ENCODE results near the gene ROM1. TPM values are rescaled to one million over a fixed set of nuclear protein-coding genes. Genes with fewer than 3 reads are reported as not detected.
"Not testable (repeated sequence)": the region's sequence is repeated elsewhere in the genome, so short reads cannot be mapped to it uniquely, and the experiment has no call there.

Gene ROM1
- total RNA-seq, 2 experiments from 2014 or later, result 1.1 to 1.5 TPM

- H3K27me3 Mint-ChIP-seq, result no peaks in the 10 kb centered on the region
- H3K4me1 Mint-ChIP-seq, result peaks cover 41% of the 10 kb centered on the region
- CTCF ChIA-PET, result interaction anchor here (0.6 to 6.5 kb wide), 11 partner anchors 14 to 180 kb away, joined by 3 to 44 read pairs (median 5); partner anchors contain the start of gene TUT1
- H3K36me3 Mint-ChIP-seq, result peaks cover 40% of the 10 kb centered on the region
- H3K27ac Mint-ChIP-seq, result peak overlapping the region; percentile 89
- H3K4me3 Mint-ChIP-seq, result peak overlapping the region; percentile 94
- no peak for DNase-seq
- H3K9me3 Mint-ChIP-seq (ENCODE audit: low read depth), result no peaks in the 10 kb centered on the region
- ATAC-seq, result no peak
Measured at GRCh38 chr11:62575156-62575555, 37.9 kb upstream of the ROM1 start.

GRCh38 chr11:62575837-62576236 is 37.2 kb upstream of the ROM1 start:
- Mint-ChIP-seq H3K4me3 (peak overlapping the region; percentile 94), H3K4me1 (peaks cover 35% of the 10 kb centered on the region), H3K27me3 (no peaks in the 10 kb centered on the region), H3K36me3 (peaks cover 35% of the 10 kb centered on the region), H3K9me3 (ENCODE audit: low read depth) (no peaks in the 10 kb centered on the region), H3K27ac (no peak overlapping the region)
- ATAC-seq (no peak), DNase-seq (no peak)
- CTCF ChIA-PET, result interaction anchor here (0.8 to 3.8 kb wide), 4 partner anchors 16 to 181 kb away, joined by 3 to 28 read pairs (median 4); partner anchors contain the start of gene TUT1

- Mint-ChIP-seq H3K9me3 (ENCODE audit: low read depth) (no peaks in the 10 kb centered on the region), H3K36me3 (peaks cover 28% of the 10 kb centered on the region), H3K4me3 (no peak overlapping the region), H3K27ac (no peak overlapping the region), H3K4me1 (peaks cover 22% of the 10 kb centered on the region), H3K27me3 (no peaks in the 10 kb centered on the region)
- DNase-seq (no peak), ATAC-seq (no peak)
- CTCF ChIA-PET, result interaction anchor here (1.1 to 1.2 kb wide), 2 partner anchors 11 to 152 kb away, joined by 3 to 5 read pairs; no protein-coding TSS in a partner anchor
Measured at GRCh38 chr11:62577046-62577714, 35.9 kb upstream of the ROM1 start.

- DNase-seq, result no peak
- peaks cover 21% of the 10 kb centered on the region for H3K36me3 Mint-ChIP-seq
- no peak overlapping the region for H3K4me3 Mint-ChIP-seq
- no peaks in the 10 kb centered on the region for H3K9me3 Mint-ChIP-seq (ENCODE audit: low read depth)
- no peak for ATAC-seq
- no peak overlapping the region for H3K27ac Mint-ChIP-seq
- CTCF ChIA-PET, result interaction anchor here (0.9 to 1.6 kb wide), 3 partner anchors 13 to 154 kb away, joined by 4 to 5 read pairs (median 5); partner anchors contain the start of gene TUT1
- H3K4me1 Mint-ChIP-seq, result peaks cover 13% of the 10 kb centered on the region
- H3K27me3 Mint-ChIP-seq, result no peaks in the 10 kb centered on the region
Measured at GRCh38 chr11:62578541-62578940, 34.5 kb upstream of the ROM1 start.

GRCh38 chr11:62579252-62579651 is 33.8 kb upstream of the ROM1 start:
- peaks cover 24% of the 10 kb centered on the region for H3K36me3 Mint-ChIP-seq

GRCh38 chr11:62580959-62581715 is 31.9 kb upstream of the ROM1 start:
- no peaks in the 10 kb centered on the region for H3K27me3 Mint-ChIP-seq
- H3K27ac Mint-ChIP-seq, result no peak overlapping the region
- ATAC-seq, result no peak
- H3K9me3 Mint-ChIP-seq (ENCODE audit: low read depth), result no peaks in the 10 kb centered on the region
- no peaks in the 10 kb centered on the region for H3K4me1 Mint-ChIP-seq
- H3K36me3 Mint-ChIP-seq, result peaks cover 24% of the 10 kb centered on the region
- DNase-seq, result no peak
- no peak overlapping the region for H3K4me3 Mint-ChIP-seq
- CTCF ChIA-PET, result interaction anchor here (2.5 kb wide), 1 partner anchor 10 kb away, joined by 8 read pairs; the partner anchor contains the start of gene TUT1

More at GRCh38 chr11:62579252-62579651, 33.8 kb upstream of the ROM1 start:
- CTCF ChIA-PET, result interaction anchor here (0.9 to 1.6 kb wide), 3 partner anchors 12 to 155 kb away, joined by 4 to 5 read pairs (median 5); partner anchors contain the start of gene TUT1
- no peak for ATAC-seq
- H3K4me1 Mint-ChIP-seq, result peaks cover 13% of the 10 kb centered on the region
- no peaks in the 10 kb centered on the region for H3K9me3 Mint-ChIP-seq (ENCODE audit: low read depth)
- no peaks in the 10 kb centered on the region for H3K27me3 Mint-ChIP-seq
- no peak overlapping the region for H3K27ac Mint-ChIP-seq
- no peak overlapping the region for H3K4me3 Mint-ChIP-seq
- DNase-seq, result no peak

GRCh38 chr11:62581735-62582134 is 31.3 kb upstream of the ROM1 start:
- not testable (repeated sequence) for H3K27me3 Mint-ChIP-seq; H3K27ac Mint-ChIP-seq; H3K4me3 Mint-ChIP-seq; ATAC-seq; DNase-seq; H3K4me1 Mint-ChIP-seq; H3K9me3 Mint-ChIP-seq (ENCODE audit: low read depth)
- CTCF ChIA-PET, result interaction anchor here (2.5 kb wide), 1 partner anchor 10 kb away, joined by 8 read pairs; the partner anchor contains the start of gene TUT1
- peaks cover 24% of the 10 kb centered on the region for H3K36me3 Mint-ChIP-seq

- not testable (repeated sequence) for DNase-seq; H3K27me3 Mint-ChIP-seq; H3K27ac Mint-ChIP-seq; H3K4me3 Mint-ChIP-seq; ATAC-seq; H3K9me3 Mint-ChIP-seq (ENCODE audit: low read depth)
- Mint-ChIP-seq H3K36me3 (peaks cover 30% of the 10 kb centered on the region), H3K4me1 (peaks cover 10% of the 10 kb centered on the region)
- CTCF ChIA-PET, result interaction anchor here (1.1 to 1.2 kb wide), 2 partner anchors 157 to 161 kb away, joined by 3 read pairs; no protein-coding TSS in a partner anchor
Measured at GRCh38 chr11:62585356-62585755, 27.7 kb upstream of the ROM1 start.

- Mint-ChIP-seq H3K36me3 (peaks cover 30% of the 10 kb centered on the region), H3K27ac (no peak overlapping the region), H3K27me3 (no peaks in the 10 kb centered on the region), H3K4me3 (peak overlapping the region; percentile 7), H3K9me3 (ENCODE audit: low read depth) (no peaks in the 10 kb centered on the region), H3K4me1 (peaks cover 38% of the 10 kb centered on the region)
- DNase-seq (no peak), ATAC-seq (no peak)
- CTCF ChIA-PET, result interaction anchor here (1.1 to 2.1 kb wide), 5 partner anchors 12 to 164 kb away, joined by 3 to 7 read pairs (median 5); partner anchors contain the start of genes EEF1G and EML3
Measured at GRCh38 chr11:62588966-62589637, 24.0 kb upstream of the ROM1 start.

GRCh38 chr11:62591448-62592145 is 21.5 kb upstream of the ROM1 start, which contains the start of gene TUT1:
TUT1 (minus strand) TSS chr11:62591523; CDS start chr11:62591485, 38 bp downstream.
- CTCF ChIA-PET, result interaction anchor here (0.8 to 6.0 kb wide), 43 partner anchors 9 to 945 kb away, joined by 3 to 54 read pairs (median 5); partner anchors contain the start of genes B3GAT3, C11orf98, CSKMT and EEF1G
- peaks cover 47% of the 10 kb centered on the region for H3K36me3 Mint-ChIP-seq
- H3K4me3 Mint-ChIP-seq, result peak within 1 kb of the TSS; percentile 99

GRCh38 chr11:62592146-62592815 is 20.8 kb upstream of the ROM1 start:
- Mint-ChIP-seq H3K27me3 (no peaks in the 10 kb centered on the region), H3K36me3 (peaks cover 52% of the 10 kb centered on the region), H3K4me3 (peak overlapping the region; percentile 99), H3K27ac (peak overlapping the region; percentile 90), H3K4me1 (peaks cover 55% of the 10 kb centered on the region), H3K9me3 (ENCODE audit: low read depth) (no peaks in the 10 kb centered on the region)
- ATAC-seq, result no peak
- DNase-seq, result no peak
- CTCF ChIA-PET, result interaction anchor here (0.7 to 6.0 kb wide), 47 partner anchors 8 to 944 kb away, joined by 3 to 54 read pairs (median 5); partner anchors contain the start of genes B3GAT3, C11orf98, CSKMT and EEF1G

More at GRCh38 chr11:62591448-62592145, 21.5 kb upstream of the ROM1 start, which contains the start of gene TUT1:
- Mint-ChIP-seq H3K27me3 (no peaks in the 10 kb centered on the region), H3K4me1 (peaks cover 51% of the 10 kb centered on the region), H3K9me3 (ENCODE audit: low read depth) (no peaks in the 10 kb centered on the region), H3K27ac (peak within 1 kb of the TSS; percentile 90)
- ATAC-seq (peak; percentile 92), DNase-seq (peak; percentile 99)
